ENCODE results near the gene ADRA2A. TPM values are rescaled to one million over a fixed set of nuclear protein-coding genes. Genes with fewer than 3 reads are reported as not detected.

ADRA2A gene
- total RNA-seq, 2 experiments from 2014 or later = 0.05 TPM; not detected in 1

- Histone ChIP-seq H3K27ac (ENCODE audit: low read depth in 1 of 2, low read length in 2 of 2) (no peak overlapping the region), H3K4me3 (ENCODE audit: low read length) (no peak overlapping the region), H3K27me3 (ENCODE audit: control insufficient read depth in 1 of 2, insufficient read depth in 2 of 2, low read length in 2 of 2) (peaks cover 0 to 3% of the 10 kb centered on the region in 2 experiments), H3K4me1 (ENCODE audit: insufficient read depth, low read length) (no peaks in the 10 kb centered on the region), H3K9me3 (ENCODE audit: control insufficient read depth in 1 of 2, insufficient read depth in 1 of 2, low read length in 2 of 2) (no peaks in the 10 kb centered on the region), H3K36me3 (ENCODE audit: insufficient read depth, low read length) (no peaks in the 10 kb centered on the region)
- peaks cover 8% of the 10 kb centered on the region for H3K27me3 Mint-ChIP-seq
- H3K27ac Mint-ChIP-seq = no peak overlapping the region
- no peaks in the 10 kb centered on the region for H3K36me3 Mint-ChIP-seq (ENCODE audit: low read depth)
- H3K4me3 Mint-ChIP-seq = no peak overlapping the region
- DNase-seq = no peak
- intact Hi-C loops (cut with DNase I, micrococcal nuclease) = no loop called here
- H3K9me3 Mint-ChIP-seq = no peaks in the 10 kb centered on the region
- ChIA-PET CTCF (no interaction called here), POLR2A (no interaction called here)
- H3K4me1 Mint-ChIP-seq (ENCODE audit: low read depth) = peaks cover 3% of the 10 kb centered on the region
- TF ChIP-seq, protein P1, sequence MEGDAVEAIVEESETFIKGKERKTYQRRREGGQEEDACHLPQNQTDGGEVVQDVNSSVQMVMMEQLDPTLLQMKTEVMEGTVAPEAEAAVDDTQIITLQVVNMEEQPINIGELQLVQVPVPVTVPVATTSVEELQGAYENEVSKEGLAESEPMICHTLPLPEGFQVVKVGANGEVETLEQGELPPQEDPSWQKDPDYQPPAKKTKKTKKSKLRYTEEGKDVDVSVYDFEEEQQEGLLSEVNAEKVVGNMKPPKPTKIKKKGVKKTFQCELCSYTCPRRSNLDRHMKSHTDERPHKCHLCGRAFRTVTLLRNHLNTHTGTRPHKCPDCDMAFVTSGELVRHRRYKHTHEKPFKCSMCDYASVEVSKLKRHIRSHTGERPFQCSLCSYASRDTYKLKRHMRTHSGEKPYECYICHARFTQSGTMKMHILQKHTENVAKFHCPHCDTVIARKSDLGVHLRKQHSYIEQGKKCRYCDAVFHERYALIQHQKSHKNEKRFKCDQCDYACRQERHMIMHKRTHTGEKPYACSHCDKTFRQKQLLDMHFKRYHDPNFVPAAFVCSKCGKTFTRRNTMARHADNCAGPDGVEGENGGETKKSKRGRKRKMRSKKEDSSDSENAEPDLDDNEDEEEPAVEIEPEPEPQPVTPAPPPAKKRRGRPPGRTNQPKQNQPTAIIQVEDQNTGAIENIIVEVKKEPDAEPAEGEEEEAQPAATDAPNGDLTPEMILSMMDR (IDR thresholded peaks at IDR 0.05) = no peak
- no peak for ATAC-seq (ENCODE audit: poor library complexity)
These were observed 42.8 kb downstream of the ADRA2A start for GRCh38 chr10:111119637-111120036.

GRCh38 chr10:111122127-111122526, 45.3 kb downstream of the ADRA2A start:
- no peak overlapping the region for H3K27ac ChIP-seq (ENCODE audit: low read depth in 1 of 2, low read length in 2 of 2)

GRCh38 chr10:111123883-111124282, 47.1 kb downstream of the ADRA2A start:
- Histone ChIP-seq H3K36me3 (ENCODE audit: insufficient read depth, low read length) (no peaks in the 10 kb centered on the region), H3K27ac (ENCODE audit: low read depth in 1 of 2, low read length in 2 of 2) (no peak overlapping the region), H3K4me3 (ENCODE audit: low read length) (no peak overlapping the region), H3K4me1 (ENCODE audit: insufficient read depth, low read length) (no peaks in the 10 kb centered on the region), H3K27me3 (ENCODE audit: control insufficient read depth in 1 of 2, insufficient read depth in 2 of 2, low read length in 2 of 2) (peaks cover 0 to 3% of the 10 kb centered on the region in 2 experiments), H3K9me3 (ENCODE audit: control insufficient read depth in 1 of 2, insufficient read depth in 1 of 2, low read length in 2 of 2) (no peaks in the 10 kb centered on the region)
- no peaks in the 10 kb centered on the region for H3K36me3 Mint-ChIP-seq (ENCODE audit: low read depth)
- ATAC-seq (ENCODE audit: poor library complexity) (no peak), DNase-seq (no peak)
- TF ChIP-seq, protein P1 (IDR thresholded peaks at IDR 0.05) = no peak
- no peaks in the 10 kb centered on the region for H3K4me1 Mint-ChIP-seq (ENCODE audit: low read depth)
- CTCF ChIA-PET = no interaction called here
- H3K27ac Mint-ChIP-seq = no peak overlapping the region
- peaks cover 19% of the 10 kb centered on the region for H3K27me3 Mint-ChIP-seq
- no peak overlapping the region for H3K4me3 Mint-ChIP-seq
- POLR2A ChIA-PET = no interaction called here
- H3K9me3 Mint-ChIP-seq = no peaks in the 10 kb centered on the region
- intact Hi-C loops (cut with DNase I, micrococcal nuclease) = no loop called here

More at GRCh38 chr10:111122127-111122526, 45.3 kb downstream of the ADRA2A start:
- no peaks in the 10 kb centered on the region for H3K4me1 ChIP-seq (ENCODE audit: insufficient read depth, low read length)
- intact Hi-C loops (cut with DNase I, micrococcal nuclease) = no loop called here
- ChIA-PET POLR2A (no interaction called here), CTCF (no interaction called here)
- H3K27me3 ChIP-seq (ENCODE audit: control insufficient read depth in 1 of 2, insufficient read depth in 2 of 2, low read length in 2 of 2) = peaks cover 0 to 3% of the 10 kb centered on the region in 2 experiments
- Mint-ChIP-seq H3K27me3 (peaks cover 19% of the 10 kb centered on the region), H3K27ac (no peak overlapping the region), H3K4me1 (ENCODE audit: low read depth) (no peaks in the 10 kb centered on the region), H3K36me3 (ENCODE audit: low read depth) (no peaks in the 10 kb centered on the region), H3K4me3 (no peak overlapping the region), H3K9me3 (no peaks in the 10 kb centered on the region)
- TF ChIP-seq, protein P1 (IDR thresholded peaks at IDR 0.05) = no peak
- DNase-seq (no peak), ATAC-seq (ENCODE audit: poor library complexity) (no peak)
- H3K36me3 ChIP-seq (ENCODE audit: insufficient read depth, low read length) = no peaks in the 10 kb centered on the region
- H3K4me3 ChIP-seq (ENCODE audit: low read length) = no peak overlapping the region
- H3K9me3 ChIP-seq (ENCODE audit: control insufficient read depth in 1 of 2, insufficient read depth in 1 of 2, low read length in 2 of 2) = no peaks in the 10 kb centered on the region
